ENCODE data around the gene MAGI2. TPM values are rescaled to one million over a fixed set of nuclear protein-coding genes. Genes with fewer than 3 reads are reported as not detected.

MAGI2 gene
- polyA plus RNA-seq, 3 donors, result 0.03 to 0.11 TPM; not detected in 1

GRCh38 chr7:78492146-78492545 lies 961.3 kb downstream of the MAGI2 start:
- H3K4me3 Mint-ChIP-seq, result no peak overlapping the region
- H4K20me1 ChIP-seq (ENCODE audit: insufficient read depth, low read length), result no peaks in the 10 kb centered on the region
- no peaks in the 10 kb centered on the region for H3K4me1 ChIP-seq (ENCODE audit: control insufficient read depth in 1 of 2, insufficient read depth in 2 of 2, low read length in 2 of 2)
- H3K36me3 ChIP-seq (replicated peaks in 1 of 2; ENCODE audit: control insufficient read depth in 1 of 2, insufficient read depth in 2 of 2, low read length in 2 of 2), result no peaks in the 10 kb centered on the region
- no peaks in the 10 kb centered on the region for H3K27me3 Mint-ChIP-seq (ENCODE audit: low read depth in 3 of 3)
- no peak overlapping the region for H3K4me2 ChIP-seq (replicated peaks; ENCODE audit: extremely low read depth, low read length, poor library complexity, severe bottlenecking)
- no peak for DNase-seq
- no peaks in the 10 kb centered on the region for H3K4me1 Mint-ChIP-seq
- no peaks in the 10 kb centered on the region for H3K79me2 ChIP-seq (ENCODE audit: insufficient read depth, low read length)
- WGBS (ENCODE audit: insufficient coverage), result no CpG with 5 or more reads among the region's 1 CpG
- no peak overlapping the region for H3K4me3 ChIP-seq (replicated peaks in 1 of 3; ENCODE audit: low read depth in 2 of 3, low read length in 3 of 3)
- intact Hi-C loops (cut with micrococcal nuclease), result no loop called here
- H3K36me3 Mint-ChIP-seq, result no peaks in the 10 kb centered on the region
- H2AFZ ChIP-seq (ENCODE audit: insufficient read depth, low read depth, low read length, poor library complexity, severe bottlenecking), result no peak overlapping the region
- H3K9ac ChIP-seq (ENCODE audit: insufficient read depth, low read length, poor library complexity, severe bottlenecking), result no peak overlapping the region
- H3K27ac ChIP-seq (ENCODE audit: low read depth in 1 of 2, low read length in 2 of 2), result no peak overlapping the region
- no peaks in the 10 kb centered on the region for H3K9me3 ChIP-seq (replicated peaks in 1 of 2; ENCODE audit: control insufficient read depth in 1 of 2, insufficient read depth in 1 of 2, low read length in 2 of 2)
- H3K9me3 Mint-ChIP-seq, result peaks cover 0 to 3% (median 0%) of the 10 kb centered on the region in 7 donors
- H3K27ac Mint-ChIP-seq, result no peak overlapping the region
- no peaks in the 10 kb centered on the region for H3K27me3 ChIP-seq (ENCODE audit: control insufficient read depth in 2 of 2, insufficient read depth in 2 of 2, low read length in 2 of 2)
- no peak for TF ChIP-seq CTCF (IDR thresholded peaks at IDR 0.05)

GRCh38 chr7:78490524-78490923 lies 962.9 kb downstream of the MAGI2 start:
- Histone ChIP-seq H3K9ac (ENCODE audit: insufficient read depth, low read length, poor library complexity, severe bottlenecking) (no peak overlapping the region), H3K4me1 (ENCODE audit: control insufficient read depth in 1 of 2, insufficient read depth in 2 of 2, low read length in 2 of 2) (no peaks in the 10 kb centered on the region), H3K36me3 (replicated peaks in 1 of 2; ENCODE audit: control insufficient read depth in 1 of 2, insufficient read depth in 2 of 2, low read length in 2 of 2) (no peaks in the 10 kb centered on the region), H2AFZ (ENCODE audit: insufficient read depth, low read depth, low read length, poor library complexity, severe bottlenecking) (no peak overlapping the region), H3K4me2 (replicated peaks; ENCODE audit: extremely low read depth, low read length, poor library complexity, severe bottlenecking) (no peak overlapping the region), H3K27me3 (ENCODE audit: control insufficient read depth in 2 of 2, insufficient read depth in 2 of 2, low read length in 2 of 2) (no peaks in the 10 kb centered on the region), H3K27ac (ENCODE audit: low read depth in 1 of 2, low read length in 2 of 2) (no peak overlapping the region), H4K20me1 (ENCODE audit: insufficient read depth, low read length) (no peaks in the 10 kb centered on the region), H3K79me2 (ENCODE audit: insufficient read depth, low read length) (no peaks in the 10 kb centered on the region), H3K9me3 (replicated peaks in 1 of 2; ENCODE audit: control insufficient read depth in 1 of 2, insufficient read depth in 1 of 2, low read length in 2 of 2) (peaks cover 0 to 3% of the 10 kb centered on the region in 2 donors), H3K4me3 (replicated peaks in 1 of 3; ENCODE audit: low read depth in 2 of 3, low read length in 3 of 3) (no peak overlapping the region)
- no peak for DNase-seq
- H3K27ac Mint-ChIP-seq, result no peak overlapping the region
- TF ChIP-seq CTCF (IDR thresholded peaks at IDR 0.05), result no peak
- no peak overlapping the region for H3K4me3 Mint-ChIP-seq
- H3K27me3 Mint-ChIP-seq (ENCODE audit: low read depth in 3 of 3), result no peaks in the 10 kb centered on the region
- intact Hi-C loops (cut with micrococcal nuclease), result no loop called here
- no peaks in the 10 kb centered on the region for H3K36me3 Mint-ChIP-seq
- H3K4me1 Mint-ChIP-seq, result no peaks in the 10 kb centered on the region
- peaks cover 0 to 8% (median 0%) of the 10 kb centered on the region in 7 donors for H3K9me3 Mint-ChIP-seq

All from CD14-positive monocyte (primary cell).